HG02885 (cell line): ENCODE data around the gene NDUFS2.

Experiments
- ATAC-seq: cut with Tn5 transposase; IDR thresholded peaks from one replicate; pipeline ENCODE4 v1.9.1; 2021; ENCODE audit warnings: mild to moderate bottlenecking; ENCODE audit not compliant: unreplicated experiment, poor library complexity

NDUFS2 gene

GRCh38 chr1:161192476-161193465, 9.4 kb upstream of the NDUFS2 start:
- ATAC-seq: peak; percentile 62

GRCh38 chr1:161193561-161194235, 8.5 kb upstream of the NDUFS2 start:
- ATAC-seq: no peak

GRCh38 chr1:161195171-161195570, 7.0 kb upstream of the NDUFS2 start:
- peak; percentile 57 for ATAC-seq

GRCh38 chr1:161196111-161196510, 6.1 kb upstream of the NDUFS2 start:
- no peak for ATAC-seq

- no peak for ATAC-seq
Observed at GRCh38 chr1:161196521-161197451, 5.4 kb upstream of the NDUFS2 start.

GRCh38 chr1:161197560-161198193, 4.5 kb upstream of the NDUFS2 start:
- no peak for ATAC-seq

GRCh38 chr1:161198194-161198896, 3.8 kb upstream of the NDUFS2 start:
- ATAC-seq: no peak

- no peak for ATAC-seq
Observed at GRCh38 chr1:161198897-161199431, 3.2 kb upstream of the NDUFS2 start, which contains the start of gene ADAMTS4. ADAMTS4 (minus strand) TSS chr1:161199054; CDS start chr1:161198627, 427 bp downstream.

GRCh38 chr1:161199506-161200139, 2.5 kb upstream of the NDUFS2 start:
- no peak for ATAC-seq

- no peak for ATAC-seq
Observed at GRCh38 chr1:161200421-161200991, 1.7 kb upstream of the NDUFS2 start.

- no peak for ATAC-seq
Observed at GRCh38 chr1:161200992-161201835, 953 bp upstream of the NDUFS2 start.

- ATAC-seq: no peak
Observed at GRCh38 chr1:161206411-161207140, 4.4 kb downstream of the NDUFS2 start.

GRCh38 chr1:161207173-161207572, 5.0 kb downstream of the NDUFS2 start:
- ATAC-seq: no peak

- ATAC-seq: peak; percentile 57
Observed at GRCh38 chr1:161209790-161210409, 7.7 kb downstream of the NDUFS2 start.

- ATAC-seq: no peak
Observed at GRCh38 chr1:161214369-161214768, 12.2 kb downstream of the NDUFS2 start.

- ATAC-seq: no peak
Observed at GRCh38 chr1:161215076-161215475, 12.9 kb downstream of the NDUFS2 start, which contains the start of gene FCER1G. FCER1G (plus strand) TSS chr1:161215295; CDS start chr1:161215322, 27 bp downstream.
